Mucosa of stomach (tissue), 1 donor: ENCODE data around the gene GRID1.
"Not testable (repeated sequence)": the region's sequence is repeated elsewhere in the genome, so short reads cannot be mapped to it uniquely, and the experiment has no call there.

Experiments used
- H3K27me3 ChIP-seq: one replicate; pipeline ENCODE4 v1.7.0; 2013; ENCODE audit warnings: mild to moderate bottlenecking, low read length; ENCODE audit not compliant: control insufficient read depth, insufficient read depth
- H3K36me3 ChIP-seq: one replicate; pipeline ENCODE4 v1.7.0; 2013; ENCODE audit warnings: low read length; ENCODE audit not compliant: control insufficient read depth, insufficient read depth
- H3K4me1 ChIP-seq: one replicate; pipeline ENCODE4 v1.7.0; 2013; ENCODE audit warnings: mild to moderate bottlenecking, low read length; ENCODE audit not compliant: control insufficient read depth, insufficient read depth
- H3K4me3 ChIP-seq: one replicate; pipeline ENCODE4 v1.7.0; 2013; ENCODE audit warnings: low read length
- H3K9ac ChIP-seq: one replicate; pipeline ENCODE4 v1.7.0; 2013; ENCODE audit warnings: mild to moderate bottlenecking, low read length, moderate library complexity
- H3K9me3 ChIP-seq: one replicate; pipeline ENCODE4 v1.7.0; 2013; ENCODE audit warnings: mild to moderate bottlenecking, low read length, moderate library complexity; ENCODE audit not compliant: control insufficient read depth
- donor health status: Pancreatic carcinoma.

The GRID1 gene

GRCh38 chr10:86248062-86248461, 118.5 kb downstream of the GRID1 start:
- no peak overlapping the region for H3K9ac ChIP-seq
- no peaks in the 10 kb centered on the region for H3K36me3 ChIP-seq
- no peak overlapping the region for H3K4me3 ChIP-seq
- no peaks in the 10 kb centered on the region for H3K4me1 ChIP-seq
- no peaks in the 10 kb centered on the region for H3K9me3 ChIP-seq
- no peaks in the 10 kb centered on the region for H3K27me3 ChIP-seq

GRCh38 chr10:86247588-86247987, 119.0 kb downstream of the GRID1 start:
- H3K27me3 ChIP-seq, result no peaks in the 10 kb centered on the region
- H3K9me3 ChIP-seq, result no peaks in the 10 kb centered on the region
- no peaks in the 10 kb centered on the region for H3K36me3 ChIP-seq
- no peak overlapping the region for H3K4me3 ChIP-seq
- H3K9ac ChIP-seq, result no peak overlapping the region
- no peaks in the 10 kb centered on the region for H3K4me1 ChIP-seq

GRCh38 chr10:86247073-86247472, 119.5 kb downstream of the GRID1 start:
- Histone ChIP-seq H3K27me3 (no peaks in the 10 kb centered on the region), H3K9me3 (no peaks in the 10 kb centered on the region)

GRCh38 chr10:86246279-86246940, 120.2 kb downstream of the GRID1 start:
- H3K9ac ChIP-seq, result no peak overlapping the region

More at GRCh38 chr10:86247073-86247472, 119.5 kb downstream of the GRID1 start:
- no peak overlapping the region for H3K9ac ChIP-seq
- H3K36me3 ChIP-seq, result no peaks in the 10 kb centered on the region
- no peaks in the 10 kb centered on the region for H3K4me1 ChIP-seq
- no peak overlapping the region for H3K4me3 ChIP-seq

GRCh38 chr10:86245015-86245394, 121.6 kb downstream of the GRID1 start:
- Histone ChIP-seq H3K4me1 (no peaks in the 10 kb centered on the region), H3K36me3 (no peaks in the 10 kb centered on the region), H3K27me3 (no peaks in the 10 kb centered on the region), H3K4me3 (no peak overlapping the region), H3K9ac (no peak overlapping the region), H3K9me3 (no peaks in the 10 kb centered on the region)

More at GRCh38 chr10:86246279-86246940, 120.2 kb downstream of the GRID1 start:
- Histone ChIP-seq H3K27me3 (no peaks in the 10 kb centered on the region), H3K36me3 (no peaks in the 10 kb centered on the region), H3K4me1 (no peaks in the 10 kb centered on the region), H3K4me3 (no peak overlapping the region), H3K9me3 (no peaks in the 10 kb centered on the region)

- Histone ChIP-seq H3K27me3 (no peaks in the 10 kb centered on the region), H3K4me1 (no peaks in the 10 kb centered on the region), H3K9me3 (no peaks in the 10 kb centered on the region), H3K9ac (no peak overlapping the region), H3K4me3 (no peak overlapping the region), H3K36me3 (no peaks in the 10 kb centered on the region)
Observed at GRCh38 chr10:86244297-86245014, 122.1 kb downstream of the GRID1 start.

GRCh38 chr10:86243651-86244155, 122.9 kb downstream of the GRID1 start:
- no peak overlapping the region for H3K9ac ChIP-seq
- H3K4me3 ChIP-seq, result no peak overlapping the region
- H3K9me3 ChIP-seq, result no peaks in the 10 kb centered on the region
- no peaks in the 10 kb centered on the region for H3K4me1 ChIP-seq
- no peaks in the 10 kb centered on the region for H3K27me3 ChIP-seq
- H3K36me3 ChIP-seq, result no peaks in the 10 kb centered on the region

GRCh38 chr10:86242761-86243160, 123.8 kb downstream of the GRID1 start:
- H3K9ac ChIP-seq, result no peak overlapping the region
- no peaks in the 10 kb centered on the region for H3K4me1 ChIP-seq
- no peaks in the 10 kb centered on the region for H3K27me3 ChIP-seq
- no peak overlapping the region for H3K4me3 ChIP-seq
- H3K36me3 ChIP-seq, result no peaks in the 10 kb centered on the region
- no peaks in the 10 kb centered on the region for H3K9me3 ChIP-seq

- not testable (repeated sequence) for H3K4me1 ChIP-seq, H3K9ac ChIP-seq, H3K4me3 ChIP-seq, H3K27me3 ChIP-seq, H3K36me3 ChIP-seq, H3K9me3 ChIP-seq
Observed at GRCh38 chr10:86238089-86238488, 128.5 kb downstream of the GRID1 start.

GRCh38 chr10:86234541-86235270, 131.9 kb downstream of the GRID1 start:
- no peaks in the 10 kb centered on the region for H3K9me3 ChIP-seq
- no peak overlapping the region for H3K4me3 ChIP-seq
- no peaks in the 10 kb centered on the region for H3K4me1 ChIP-seq
- H3K36me3 ChIP-seq, result no peaks in the 10 kb centered on the region
- H3K27me3 ChIP-seq, result no peaks in the 10 kb centered on the region
- no peak overlapping the region for H3K9ac ChIP-seq

- Histone ChIP-seq H3K27me3 (no peaks in the 10 kb centered on the region), H3K4me3 (no peak overlapping the region), H3K36me3 (no peaks in the 10 kb centered on the region), H3K9me3 (no peaks in the 10 kb centered on the region), H3K4me1 (no peaks in the 10 kb centered on the region), H3K9ac (no peak overlapping the region)
Observed at GRCh38 chr10:86234107-86234506, 132.5 kb downstream of the GRID1 start.

- no peaks in the 10 kb centered on the region for H3K36me3 ChIP-seq
- no peak overlapping the region for H3K4me3 ChIP-seq
- no peaks in the 10 kb centered on the region for H3K27me3 ChIP-seq
- H3K9ac ChIP-seq, result no peak overlapping the region
- no peaks in the 10 kb centered on the region for H3K9me3 ChIP-seq
- H3K4me1 ChIP-seq, result no peaks in the 10 kb centered on the region
Observed at GRCh38 chr10:86233131-86233530, 133.5 kb downstream of the GRID1 start.
